GM21717 (cell line): Measurements from ENCODE around the gene TREH.

Source experiments
- ATAC-seq: cut with Tn5 transposase; IDR thresholded peaks from one replicate; pipeline ENCODE4 v1.9.1; 2021; ENCODE audit warnings: mild to moderate bottlenecking, moderate library complexity; ENCODE audit not compliant: unreplicated experiment

TREH gene

GRCh38 chr11:118650366-118650765 is 29.1 kb downstream of the TREH start:
- no peak for ATAC-seq

- no peak for ATAC-seq
Measured at GRCh38 chr11:118649941-118650340, 29.5 kb downstream of the TREH start.

GRCh38 chr11:118648291-118648690 is 31.2 kb downstream of the TREH start:
- no peak for ATAC-seq

GRCh38 chr11:118646393-118646792 is 33.1 kb downstream of the TREH start:
- no peak for ATAC-seq

- ATAC-seq = no peak
Measured at GRCh38 chr11:118645066-118645715, 34.3 kb downstream of the TREH start.

- ATAC-seq = no peak
Measured at GRCh38 chr11:118644496-118644895, 35.0 kb downstream of the TREH start.

- no peak for ATAC-seq
Measured at GRCh38 chr11:118643995-118644345, 35.5 kb downstream of the TREH start.

GRCh38 chr11:118643142-118643994 is 36.1 kb downstream of the TREH start:
- no peak for ATAC-seq

GRCh38 chr11:118641397-118642019 is 37.9 kb downstream of the TREH start:
- ATAC-seq = no peak

GRCh38 chr11:118640332-118641154 is 38.9 kb downstream of the TREH start:
- no peak for ATAC-seq

- ATAC-seq = no peak
Measured at GRCh38 chr11:118639899-118640298, 39.6 kb downstream of the TREH start.

GRCh38 chr11:118638726-118639125 is 40.7 kb downstream of the TREH start:
- no peak for ATAC-seq

- ATAC-seq = no peak
Measured at GRCh38 chr11:118636569-118637290, 42.7 kb downstream of the TREH start.

- ATAC-seq = no peak
Measured at GRCh38 chr11:118635642-118636041, 43.8 kb downstream of the TREH start.

- no peak for ATAC-seq
Measured at GRCh38 chr11:118635237-118635591, 44.2 kb downstream of the TREH start.

- ATAC-seq = no peak
Measured at GRCh38 chr11:118634431-118635236, 44.8 kb downstream of the TREH start.

- no peak for ATAC-seq
Measured at GRCh38 chr11:118633979-118634378, 45.5 kb downstream of the TREH start.

- ATAC-seq = no peak
Measured at GRCh38 chr11:118633319-118633690, 46.1 kb downstream of the TREH start.

GRCh38 chr11:118632577-118633318 is 46.7 kb downstream of the TREH start:
- ATAC-seq = no peak
